ENCODE data around the gene MEIKIN. TPM values are rescaled to one million over a fixed set of nuclear protein-coding genes. Genes with fewer than 3 reads are reported as not detected.

MEIKIN gene
- total and polyA plus RNA-seq, 2 of the 13 experiments (the other 11 are each of a cell fraction or from before 2014, with no cell fraction given): not detected

- TF ChIP-seq PREB (CRISPR knock-in tag; IDR thresholded peaks at IDR 0.05): no peak
- no peak for TF ChIP-seq ZNF781 (CRISPR knock-in tag; IDR thresholded peaks at IDR 0.05; ENCODE audit: borderline replicate concordance, not compliant biosample characterization)
- TF ChIP-seq SP5 (CRISPR knock-in tag; IDR thresholded peaks at IDR 0.05; ENCODE audit: borderline replicate concordance, low read depth): no peak
- TF ChIP-seq CCAR2 (optimal IDR thresholded peaks at IDR 0.05; ENCODE audit: low read depth, low read length): no peak
- no peak for TF ChIP-seq ZNF256 (CRISPR knock-in tag; conservative IDR thresholded peaks at IDR 0.05)
- TF ChIP-seq MAX (IDR thresholded peaks at IDR 0.05): no peak
- no peak for TF ChIP-seq XBP1 (CRISPR knock-in tag; IDR thresholded peaks at IDR 0.05)
Observed at GRCh38 chr5:131773805-131774204, 171.7 kb downstream of the MEIKIN start (continued).

GRCh38 chr5:131771692-131772091 is 173.8 kb downstream of the MEIKIN start:
- no peaks in the 10 kb centered on the region for H3K27me3 ChIP-seq (ENCODE audit: control insufficient read depth in 1 of 2, insufficient read depth in 2 of 2, low read length in 2 of 2)
- H3K27ac ChIP-seq (ENCODE audit: extremely low read length, insufficient read depth, low read length): no peak overlapping the region
- peaks cover 41% of the 10 kb centered on the region for H4K20me1 ChIP-seq (ENCODE audit: insufficient read depth, low read length)
- intact Hi-C loops (cut with micrococcal nuclease; ENCODE audit: unreplicated experiment): no loop called here
- ATAC-seq: no peak
- POLR2A ChIA-PET: no interaction called here
- no peak overlapping the region for H3K4me3 ChIP-seq (replicated peaks in 1 of 3; ENCODE audit: insufficient read depth in 1 of 3, low read depth in 2 of 3, low read length in 3 of 3)
- no peaks in the 10 kb centered on the region for H3K9me3 ChIP-seq (ENCODE audit: low read length)
- no peak overlapping the region for H3K9ac ChIP-seq (ENCODE audit: insufficient read depth, low read depth, low read length)
- DNase-seq (ENCODE audit: low spot score): no peak
- in situ Hi-C loops (cut with HindIII; ENCODE audit: extremely low pct_ligation_motif_present, low pct_unique_long_range_greater_than_20kb): no loop called here
- H3K79me2 ChIP-seq (ENCODE audit: insufficient read depth, low read length): peaks cover 92% of the 10 kb centered on the region
- over 99% methylated on average over 4 of the region's 4 CpGs for WGBS (ENCODE audit: low lambda C conversion rate)
- H3K4me2 ChIP-seq (ENCODE audit: low read depth, low read length): no peak overlapping the region
- H3K36me3 ChIP-seq (replicated peaks in 1 of 2; ENCODE audit: control insufficient read depth in 1 of 2, insufficient read depth in 2 of 2, low read length in 2 of 2): no peaks in the 10 kb centered on the region
- no TSS peak for BruUV-seq (replicated peaks)
- peaks cover 17% of the 10 kb centered on the region for H3K4me1 ChIP-seq (ENCODE audit: insufficient read depth, low read length)
- no peak for FAIRE-seq
- CTCF ChIA-PET (ENCODE audit: low intra/inter-chr PET ratio, low total read pairs): no interaction called here
- no peak overlapping the region for H2AFZ ChIP-seq (ENCODE audit: low read length)
- no peak for TF ChIP-seq ZNF646 (CRISPR knock-in tag; IDR thresholded peaks at IDR 0.05)
- no peak for TF ChIP-seq TEF (CRISPR knock-in tag; IDR thresholded peaks at IDR 0.05)
- TF ChIP-seq GPBP1L1 (CRISPR knock-in tag; IDR thresholded peaks at IDR 0.05): no peak
- no peak for TF ChIP-seq ZSCAN29 (CRISPR knock-in tag; conservative IDR thresholded peaks at IDR 0.05)
- TF ChIP-seq RBM39 (IDR thresholded peaks at IDR 0.05; ENCODE audit: low read depth, low read length, poor library complexity, severe bottlenecking): no peak
